ENCODE measurements around the gene CYP4F22.

DNA sequence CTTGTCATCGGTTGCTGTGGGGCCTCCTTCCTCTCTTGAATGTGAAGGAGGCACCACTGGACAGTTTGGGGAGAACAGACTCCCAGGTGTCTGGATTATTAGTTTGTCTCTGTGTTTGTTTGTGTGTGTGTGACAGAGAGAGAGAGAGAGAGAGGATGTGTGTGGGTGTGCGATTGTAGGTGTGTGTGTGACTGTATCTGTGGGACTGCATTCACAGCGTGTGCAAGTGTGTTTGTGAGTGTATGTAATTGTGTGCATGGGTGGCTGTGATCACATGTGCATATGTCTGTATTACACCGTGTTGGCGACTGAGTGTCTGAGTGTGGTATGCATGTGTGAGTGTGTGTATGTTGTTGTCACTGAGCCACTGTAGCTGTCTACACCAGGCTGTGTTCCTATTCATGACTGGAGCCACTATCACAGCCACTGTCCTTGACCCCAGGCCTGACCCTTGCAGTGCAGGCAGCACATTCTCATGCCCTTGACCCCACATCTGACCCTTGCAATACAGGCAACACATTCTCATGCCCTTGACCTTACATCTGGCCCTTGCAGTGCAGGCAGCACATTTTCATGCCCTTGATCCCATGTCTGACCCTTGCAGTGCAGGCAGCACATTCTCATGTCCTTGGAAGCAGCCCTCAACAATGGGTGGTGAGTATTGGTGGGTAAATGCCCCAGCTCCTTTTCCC, 81.6 kb downstream of the CYP4F22 start:
- TF ChIP-seq, protein P1, sequence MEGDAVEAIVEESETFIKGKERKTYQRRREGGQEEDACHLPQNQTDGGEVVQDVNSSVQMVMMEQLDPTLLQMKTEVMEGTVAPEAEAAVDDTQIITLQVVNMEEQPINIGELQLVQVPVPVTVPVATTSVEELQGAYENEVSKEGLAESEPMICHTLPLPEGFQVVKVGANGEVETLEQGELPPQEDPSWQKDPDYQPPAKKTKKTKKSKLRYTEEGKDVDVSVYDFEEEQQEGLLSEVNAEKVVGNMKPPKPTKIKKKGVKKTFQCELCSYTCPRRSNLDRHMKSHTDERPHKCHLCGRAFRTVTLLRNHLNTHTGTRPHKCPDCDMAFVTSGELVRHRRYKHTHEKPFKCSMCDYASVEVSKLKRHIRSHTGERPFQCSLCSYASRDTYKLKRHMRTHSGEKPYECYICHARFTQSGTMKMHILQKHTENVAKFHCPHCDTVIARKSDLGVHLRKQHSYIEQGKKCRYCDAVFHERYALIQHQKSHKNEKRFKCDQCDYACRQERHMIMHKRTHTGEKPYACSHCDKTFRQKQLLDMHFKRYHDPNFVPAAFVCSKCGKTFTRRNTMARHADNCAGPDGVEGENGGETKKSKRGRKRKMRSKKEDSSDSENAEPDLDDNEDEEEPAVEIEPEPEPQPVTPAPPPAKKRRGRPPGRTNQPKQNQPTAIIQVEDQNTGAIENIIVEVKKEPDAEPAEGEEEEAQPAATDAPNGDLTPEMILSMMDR (IDR thresholded peaks at IDR 0.05 in 2 of 3, conservative IDR thresholded peaks at IDR 0.05 in 1 of 3; ENCODE audit: borderline replicate concordance in 1 of 3, insufficient read depth in 1 of 3, low read depth in 2 of 3, low read length in 2 of 3): no peak
- TF ChIP-seq ELF1 (IDR thresholded peaks at IDR 0.05; ENCODE audit: borderline replicate concordance, low read depth): no peak

Measured in HCT116 (cell line).